GM12878 (cell line): Measurements from ENCODE around the gene LCT.

Experiments
- CTCF ChIP-seq, 3 experiments: IDR thresholded peaks in 2 of 3; conservative IDR thresholded peaks in 1 of 3; 2 replicates each; pipeline ENCODE4 v1.5.1; 2011; ENCODE audit warnings: low read depth in 3 of 3, low read length in 3 of 3, mild to moderate bottlenecking in 3 of 3, control low read depth in 2 of 3, moderate library complexity in 2 of 3, inconsistent platforms in 1 of 3, mixed read lengths in 1 of 3; ENCODE audit not compliant: control insufficient read depth in 2 of 3, insufficient read depth in 1 of 3; ENCODE audit errors: extremely low read depth in 1 of 3
- POLR2A ChIP-seq: IDR thresholded peaks from 2 replicates; pipeline ENCODE4 v1.6.1; 2011; ENCODE audit warnings: low read depth, mild to moderate bottlenecking, low read length
- POLR2AphosphoS5 ChIP-seq: IDR thresholded peaks from 2 replicates; pipeline ENCODE4 v1.6.1; 2011; ENCODE audit warnings: mild to moderate bottlenecking, low read length, inconsistent platforms
- TCF12 ChIP-seq: IDR thresholded peaks from 2 replicates; pipeline ENCODE4 v1.6.1; 2011; ENCODE audit warnings: low read depth, mild to moderate bottlenecking, low read length
- ZBTB4 ChIP-seq: fragments of 450-650 bp; formaldehyde crosslinking; IDR thresholded peaks from 2 replicates; pipeline ENCODE4 v1.4.0; 2022; ENCODE audit warnings: mild to moderate bottlenecking, moderate library complexity

GRCh38 chr2:135812907-135813511, 24.0 kb downstream of the LCT start:
- TF ChIP-seq CTCF (IDR thresholded peaks at IDR 0.05 in 2 of 3, conservative IDR thresholded peaks at IDR 0.05 in 1 of 3; ENCODE audit: control insufficient read depth in 2 of 3, extremely low read depth in 1 of 3, insufficient read depth in 1 of 3, low read depth in 3 of 3, low read length in 3 of 3) (no peak), ZBTB4 (CRISPR knock-in tag) (no peak), POLR2A (no peak), TCF12 (no peak), POLR2AphosphoS5 (no peak)
